Activated T-cell treated with anti-CD3 and anti-CD28 coated beads, Interleukin-2, amount 50 U/mL, for 4 hours (primary cell): ENCODE measurements around the gene SPTLC1. TPM values are rescaled to one million over a fixed set of nuclear protein-coding genes. Genes with fewer than 3 reads are reported as not detected.
"Not testable (repeated sequence)": the region's sequence is repeated elsewhere in the genome, so short reads cannot be mapped to it uniquely, and the experiment has no call there.

ENCODE experiments used
- ATAC-seq, 2 donors: fragments of 200-7000 bp; cut with Tn5 transposase; one replicate each; pipeline ENCODE4 v1.10.0; 2021
- DNase-seq: peaks from one replicate; pipeline ENCODE4 v3.0.0-alpha.2; 2020
- H3K27me3 Mint-ChIP-seq: one replicate; pipeline ENCODE4 v1.8.0; 2021; ENCODE audit warnings: low read depth, mixed read lengths
- H3K36me3 Mint-ChIP-seq: one replicate; pipeline ENCODE4 v1.8.0; 2022; ENCODE audit warnings: mixed read lengths; ENCODE audit not compliant: insufficient read depth
- H3K4me1 Mint-ChIP-seq: one replicate; pipeline ENCODE4 v1.8.0; 2021; ENCODE audit warnings: low read depth, mixed read lengths
- H3K4me3 Mint-ChIP-seq: one replicate; pipeline ENCODE4 v1.8.0; 2021; ENCODE audit warnings: mild to moderate bottlenecking, moderate library complexity, mixed read lengths
- H3K9me3 Mint-ChIP-seq: one replicate; pipeline ENCODE4 v1.8.0; 2021; ENCODE audit warnings: mixed read lengths
- total RNA-seq, 3 donors: library from RNA; stranded (reverse); gene quantifications; one replicate each; pipeline ENCODE4 v1.2.1, GENCODE V29; 2021

SPTLC1 gene, protein sequence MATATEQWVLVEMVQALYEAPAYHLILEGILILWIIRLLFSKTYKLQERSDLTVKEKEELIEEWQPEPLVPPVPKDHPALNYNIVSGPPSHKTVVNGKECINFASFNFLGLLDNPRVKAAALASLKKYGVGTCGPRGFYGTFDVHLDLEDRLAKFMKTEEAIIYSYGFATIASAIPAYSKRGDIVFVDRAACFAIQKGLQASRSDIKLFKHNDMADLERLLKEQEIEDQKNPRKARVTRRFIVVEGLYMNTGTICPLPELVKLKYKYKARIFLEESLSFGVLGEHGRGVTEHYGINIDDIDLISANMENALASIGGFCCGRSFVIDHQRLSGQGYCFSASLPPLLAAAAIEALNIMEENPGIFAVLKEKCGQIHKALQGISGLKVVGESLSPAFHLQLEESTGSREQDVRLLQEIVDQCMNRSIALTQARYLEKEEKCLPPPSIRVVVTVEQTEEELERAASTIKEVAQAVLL
- 10 to 100 TPM; 50.5 to 63.1 (median 54.3) TPM for total RNA-seq

DNA sequence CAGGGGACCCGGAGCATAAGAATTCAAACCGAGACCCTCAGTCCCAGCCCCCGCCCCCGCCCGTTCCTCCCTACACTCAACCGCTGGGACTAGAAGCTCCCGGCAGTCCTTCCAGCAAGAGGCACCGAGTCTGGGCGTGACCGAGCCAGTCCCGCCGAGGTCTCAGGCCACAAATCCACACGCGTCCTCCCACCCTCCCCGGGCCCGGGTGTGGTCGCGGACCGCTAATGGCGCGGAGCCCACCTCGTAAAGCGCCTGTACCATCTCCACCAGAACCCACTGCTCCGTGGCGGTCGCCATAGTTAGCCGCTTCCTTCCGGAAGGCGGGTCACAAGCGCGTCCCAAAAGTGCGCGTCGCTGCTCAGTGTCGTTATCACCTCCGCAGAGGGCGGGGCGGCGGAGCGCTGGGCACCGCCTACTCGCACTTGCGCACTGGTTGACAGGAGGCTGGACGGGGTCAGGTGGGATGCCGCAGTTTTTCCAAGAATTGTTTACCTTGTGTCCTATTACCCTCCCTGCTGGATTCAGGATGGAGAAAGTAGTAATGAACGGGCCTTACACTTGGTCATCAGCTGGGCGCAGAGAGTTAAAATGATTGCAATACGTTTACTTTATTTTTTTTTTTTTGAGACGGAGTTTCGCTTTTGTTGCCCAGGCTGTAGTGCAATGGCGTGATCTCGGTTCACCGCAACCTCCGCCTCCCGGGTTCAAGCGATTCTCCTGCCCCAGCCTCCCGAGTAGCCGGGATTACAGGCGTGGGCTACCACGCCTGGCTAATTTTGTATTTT, at the start of gene SPTLC1:
Gene SPTLC1, minus strand, starts transcription at position 343 of the 788 bp plus-strand sequence. Its CDS starts 43 bp downstream, at position 300.
- peak; percentile 93 for DNase-seq
- ATAC-seq, result peak; percentile 97 to 98
- peaks cover 31% of the 10 kb centered on the region for H3K4me1 Mint-ChIP-seq
- H3K36me3 Mint-ChIP-seq, result peaks cover 18% of the 10 kb centered on the region
- H3K27me3 Mint-ChIP-seq, result no peaks in the 10 kb centered on the region
- H3K4me3 Mint-ChIP-seq, result peak within 1 kb of the TSS; percentile 98
- H3K9me3 Mint-ChIP-seq, result no peaks in the 10 kb centered on the region

DNA sequence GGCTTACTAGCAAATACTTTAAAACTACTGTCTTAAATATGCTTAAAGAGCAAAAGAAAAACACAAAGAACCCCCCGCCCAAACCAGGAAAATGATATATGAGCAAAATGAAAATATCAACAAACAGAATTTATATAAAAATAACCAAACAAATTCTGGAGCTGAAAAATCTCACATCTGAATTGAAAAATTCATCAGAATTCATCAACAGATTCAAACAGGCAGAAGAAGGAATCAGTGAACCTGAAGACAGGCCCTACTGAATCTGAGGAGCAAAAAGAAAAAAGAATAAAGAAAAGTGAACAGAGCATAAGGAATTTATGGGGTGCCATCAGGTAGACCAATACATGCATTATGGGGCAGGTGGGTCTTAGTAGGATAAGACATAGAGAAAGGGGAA, 49.8 kb upstream of the SPTLC1 start:
- Mint-ChIP-seq H3K36me3 (peaks cover 2% of the 10 kb centered on the region), H3K9me3 (peaks cover 15% of the 10 kb centered on the region), H3K4me3 (no peak overlapping the region), H3K27me3 (peaks cover 8% of the 10 kb centered on the region), H3K4me1 (no peaks in the 10 kb centered on the region)
- ATAC-seq (no peak), DNase-seq (no peak)

DNA sequence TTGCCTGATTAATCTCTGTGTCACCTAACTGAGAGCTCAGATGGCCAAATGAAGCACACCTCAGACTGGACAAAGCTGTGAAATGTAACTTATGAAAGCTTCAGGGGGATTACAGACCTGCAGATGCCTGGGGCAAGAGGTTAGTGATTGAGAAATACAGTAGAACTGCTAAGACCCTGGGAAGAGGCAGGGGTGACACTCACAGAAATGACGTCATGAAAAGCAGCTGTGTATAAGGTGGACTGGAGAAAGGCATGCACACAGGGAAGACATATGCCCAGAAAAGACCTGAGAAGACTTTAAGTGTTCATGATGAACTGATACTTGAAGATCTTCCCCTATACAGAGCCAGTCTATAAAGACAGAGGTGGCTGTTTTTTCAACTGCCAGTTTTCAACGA, 49.3 kb upstream of the SPTLC1 start:
- peaks cover 2% of the 10 kb centered on the region for H3K36me3 Mint-ChIP-seq
- peaks cover 8% of the 10 kb centered on the region for H3K27me3 Mint-ChIP-seq
- peaks cover 15% of the 10 kb centered on the region for H3K9me3 Mint-ChIP-seq
- ATAC-seq, result no peak
- DNase-seq, result no peak
- H3K4me3 Mint-ChIP-seq, result no peak overlapping the region
- no peaks in the 10 kb centered on the region for H3K4me1 Mint-ChIP-seq

DNA sequence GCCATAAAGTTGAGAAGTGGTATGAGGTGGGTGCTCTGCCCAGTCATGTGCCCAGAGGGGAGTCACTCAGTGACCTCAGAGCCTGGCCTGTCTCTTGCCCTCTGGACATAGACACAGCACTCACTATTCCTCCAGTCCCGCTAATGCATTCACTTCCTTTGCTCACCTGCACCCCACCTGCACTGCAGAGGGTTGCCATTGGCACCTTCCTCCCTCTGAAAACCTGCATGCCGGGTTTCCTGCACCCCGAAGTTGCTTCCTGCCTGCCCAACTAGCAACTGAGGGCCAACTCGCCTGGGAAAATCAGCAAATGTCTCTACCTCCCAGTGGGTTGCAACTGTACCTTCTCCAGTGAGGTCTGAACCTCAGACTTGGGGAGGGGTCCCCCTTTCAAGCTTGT, 48.1 kb upstream of the SPTLC1 start:
- Mint-ChIP-seq H3K4me3 (no peak overlapping the region), H3K36me3 (peaks cover 2% of the 10 kb centered on the region), H3K27me3 (peaks cover 15% of the 10 kb centered on the region), H3K9me3 (peaks cover 15% of the 10 kb centered on the region), H3K4me1 (no peaks in the 10 kb centered on the region)
- ATAC-seq, result no peak
- no peak for DNase-seq

DNA sequence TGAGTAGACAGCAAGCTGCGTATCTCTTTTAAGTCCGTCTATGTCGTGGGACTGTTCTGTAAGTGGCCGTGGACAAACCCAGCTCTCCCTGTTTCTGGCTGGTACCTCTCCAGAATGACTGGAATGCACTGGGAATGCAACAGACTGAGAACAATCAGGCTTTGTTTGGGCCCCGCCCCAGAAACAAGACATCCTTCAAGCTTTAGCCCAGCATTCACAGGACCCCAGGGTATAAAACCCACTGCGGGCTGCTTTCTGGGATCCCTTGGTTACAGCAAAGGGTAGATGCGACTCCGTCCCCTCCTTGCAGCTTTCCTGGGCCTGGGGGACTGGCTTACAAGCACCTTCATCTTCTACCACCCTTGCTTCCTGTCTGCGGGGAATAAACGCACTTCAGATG, 45.6 kb upstream of the SPTLC1 start:
- no peak for ATAC-seq
- DNase-seq, result no peak
- no peak overlapping the region for H3K4me3 Mint-ChIP-seq
- peaks cover 2% of the 10 kb centered on the region for H3K36me3 Mint-ChIP-seq
- peaks cover 15% of the 10 kb centered on the region for H3K9me3 Mint-ChIP-seq
- H3K4me1 Mint-ChIP-seq, result no peaks in the 10 kb centered on the region
- peaks cover 17% of the 10 kb centered on the region for H3K27me3 Mint-ChIP-seq

DNA sequence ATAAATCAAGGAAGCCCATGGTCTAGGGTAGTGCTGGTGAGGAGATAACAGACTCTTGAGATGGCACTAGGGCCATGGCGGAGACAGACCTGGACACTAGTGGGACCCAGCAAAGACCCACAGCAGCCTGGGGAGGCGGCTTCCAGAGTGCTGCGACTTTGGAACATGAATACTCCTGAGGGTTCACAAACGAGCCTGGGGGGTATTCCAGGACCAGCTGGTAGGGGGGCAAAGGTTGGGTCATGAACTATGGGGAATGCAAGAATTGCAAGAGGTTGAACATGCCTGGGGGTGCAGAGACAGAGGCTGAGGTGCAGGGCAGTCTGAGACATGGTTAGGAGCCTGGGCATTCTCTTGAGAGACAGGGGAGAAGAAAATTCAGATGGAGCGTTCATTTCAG, 43.8 kb upstream of the SPTLC1 start:
- Mint-ChIP-seq H3K27me3 (peaks cover 20% of the 10 kb centered on the region), H3K4me3 (no peak overlapping the region), H3K36me3 (no peaks in the 10 kb centered on the region), H3K4me1 (no peaks in the 10 kb centered on the region), H3K9me3 (no peaks in the 10 kb centered on the region)
- DNase-seq, result no peak
- ATAC-seq, result no peak

DNA sequence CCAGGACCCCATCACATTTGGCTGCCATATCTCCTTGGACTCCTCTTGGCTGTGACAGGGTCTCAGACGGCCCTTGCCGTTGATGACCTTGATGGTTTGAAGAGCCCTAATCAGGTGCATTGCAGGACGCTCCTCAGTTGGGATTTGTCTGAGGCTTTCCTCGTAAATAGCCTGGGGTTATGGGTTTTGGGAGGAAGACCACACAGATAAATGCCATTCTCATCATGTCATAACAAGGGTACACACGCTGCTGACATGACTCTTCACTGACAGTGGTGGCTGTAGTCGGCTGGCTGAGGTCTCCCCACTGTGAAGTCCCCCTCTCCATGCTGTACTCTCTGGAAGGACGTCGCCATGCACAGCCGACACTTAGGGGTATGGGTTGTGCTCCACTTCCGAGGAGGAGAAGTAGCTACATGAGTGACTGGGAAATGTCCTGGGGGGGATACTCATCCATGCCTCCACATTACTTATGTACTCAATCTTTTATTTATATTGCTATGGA, 42.9 kb upstream of the SPTLC1 start:
- Mint-ChIP-seq H3K9me3 (no peaks in the 10 kb centered on the region), H3K36me3 (no peaks in the 10 kb centered on the region), H3K4me3 (no peak overlapping the region), H3K27me3 (peaks cover 20% of the 10 kb centered on the region), H3K4me1 (no peaks in the 10 kb centered on the region)
- ATAC-seq (no peak), DNase-seq (no peak)

DNA sequence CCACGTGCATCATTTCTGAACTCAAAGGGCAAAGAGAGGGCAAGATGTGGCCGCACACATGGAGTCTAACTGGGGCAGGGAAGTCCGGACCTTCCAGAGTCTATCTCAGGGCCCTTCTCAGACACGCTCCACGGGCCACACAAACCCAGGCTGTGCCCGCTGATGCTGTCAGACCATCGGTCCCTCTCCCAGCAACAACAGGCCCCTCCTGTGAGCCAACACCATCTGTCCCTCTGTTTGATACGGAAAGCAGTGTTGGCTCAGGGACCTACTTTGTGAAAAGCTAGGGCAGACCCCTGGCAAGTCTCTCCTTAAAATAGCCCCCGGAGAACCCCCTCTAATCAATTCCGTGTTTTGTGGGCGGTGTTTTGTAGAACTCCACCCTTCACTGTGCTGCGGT, 40.5 kb upstream of the SPTLC1 start:
- H3K9me3 Mint-ChIP-seq, DNase-seq, ATAC-seq, H3K4me3 Mint-ChIP-seq, H3K36me3 Mint-ChIP-seq, H3K4me1 Mint-ChIP-seq: not testable (repeated sequence)
- H3K27me3 Mint-ChIP-seq, result peaks cover 20% of the 10 kb centered on the region

DNA sequence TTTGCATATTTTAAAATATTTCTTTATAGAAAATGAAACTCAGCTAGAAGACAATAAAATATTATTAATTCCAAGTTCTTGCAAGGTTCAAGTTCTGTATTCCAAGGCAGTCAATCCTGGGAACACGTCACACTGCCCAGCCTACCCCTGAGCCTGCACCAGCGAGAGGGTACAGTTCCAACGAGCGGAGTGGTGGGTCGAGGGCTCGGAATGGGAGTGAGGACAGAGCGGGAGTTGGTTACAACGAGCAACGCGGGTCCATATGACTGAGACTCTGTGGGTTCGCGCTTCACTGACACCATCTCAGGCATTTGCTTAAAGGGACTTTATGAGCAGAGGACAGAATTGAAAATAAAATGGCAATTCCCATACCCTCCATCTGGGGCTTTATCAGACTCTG, 40.0 kb upstream of the SPTLC1 start:
- Mint-ChIP-seq H3K36me3 (no peaks in the 10 kb centered on the region), H3K27me3 (peaks cover 17% of the 10 kb centered on the region), H3K4me3 (no peak overlapping the region), H3K9me3 (no peaks in the 10 kb centered on the region), H3K4me1 (no peaks in the 10 kb centered on the region)
- no peak for ATAC-seq
- no peak for DNase-seq

DNA sequence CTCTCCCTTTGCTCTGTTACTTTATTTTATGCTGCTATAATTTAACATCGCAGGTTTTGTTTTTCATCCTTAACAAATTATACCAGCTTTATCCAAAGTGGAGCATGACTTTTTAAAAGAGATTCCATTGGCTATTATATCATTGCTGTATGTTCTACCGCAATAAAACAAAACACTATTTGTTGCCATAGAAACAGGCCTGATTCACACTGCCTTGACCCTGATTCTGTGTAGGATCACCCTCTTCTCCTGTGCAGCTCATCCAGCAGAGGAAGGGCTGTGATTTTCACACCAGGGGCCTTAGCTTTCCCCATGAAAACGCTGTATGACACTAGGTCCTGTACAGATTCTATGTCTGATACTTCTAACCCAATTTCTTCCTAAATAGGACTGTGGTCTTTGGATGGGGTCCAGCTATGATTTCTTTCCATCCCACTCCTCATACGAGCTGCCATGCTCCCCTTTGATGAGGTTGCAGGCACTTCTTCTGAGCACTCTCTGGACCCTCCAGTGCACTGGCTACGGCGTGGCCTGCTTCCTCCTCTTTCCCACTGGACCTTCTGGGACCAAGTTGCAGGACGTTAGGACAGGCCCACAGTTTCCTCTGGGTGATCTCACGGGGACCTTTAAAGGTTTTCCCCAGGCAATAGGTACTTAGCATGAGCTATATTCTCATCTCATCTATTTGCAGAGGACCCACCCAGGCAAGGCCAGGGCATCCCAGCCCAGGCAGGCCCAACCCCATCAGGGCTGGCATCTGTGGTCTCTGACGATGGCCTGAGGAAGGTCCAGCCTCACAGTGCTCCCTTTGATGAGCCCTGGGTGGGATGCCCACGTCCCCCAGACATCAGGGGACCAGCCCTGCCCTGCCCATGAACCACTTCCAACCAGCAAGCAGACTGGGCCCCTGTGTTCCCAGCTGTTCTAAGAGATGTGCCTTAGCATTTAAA, 38.5 kb upstream of the SPTLC1 start:
- ATAC-seq, H3K9me3 Mint-ChIP-seq, DNase-seq, H3K4me1 Mint-ChIP-seq, H3K4me3 Mint-ChIP-seq, H3K36me3 Mint-ChIP-seq: not testable (repeated sequence)
- H3K27me3 Mint-ChIP-seq, result peaks cover 11% of the 10 kb centered on the region

DNA sequence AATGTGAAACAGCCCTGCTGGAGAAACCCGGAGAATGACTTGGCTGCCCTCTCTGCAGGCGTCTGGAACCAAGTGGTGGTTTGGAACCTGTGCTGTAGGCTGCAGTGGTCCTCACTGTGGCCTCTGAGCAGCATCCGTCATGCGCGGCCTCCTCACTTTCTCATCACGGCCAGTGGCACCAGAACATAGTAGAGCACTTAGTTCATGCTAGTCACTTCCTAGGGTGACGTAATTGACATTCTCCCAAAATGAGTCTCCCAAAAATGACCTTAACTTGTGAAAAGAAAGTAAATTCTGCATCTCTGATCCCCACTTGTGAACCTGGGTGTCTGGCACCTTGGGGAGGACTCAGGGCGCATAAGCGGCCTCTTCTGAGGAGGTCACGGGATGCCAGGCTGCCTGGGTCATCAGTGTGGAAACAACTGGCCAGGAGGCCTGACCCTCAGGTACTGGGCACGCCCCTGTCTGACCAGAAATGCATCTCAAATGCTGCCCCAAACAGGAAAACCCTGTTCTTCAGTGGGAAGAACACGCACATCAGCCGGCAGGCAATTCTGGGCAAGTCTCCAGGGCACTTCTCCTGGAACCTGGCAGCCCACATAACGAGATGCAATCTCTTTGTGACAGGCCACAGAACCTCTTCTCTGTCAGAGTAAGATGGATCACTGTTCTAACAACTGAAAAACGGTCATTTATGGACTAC, 36.6 kb upstream of the SPTLC1 start:
- Mint-ChIP-seq H3K27me3 (peaks cover 10% of the 10 kb centered on the region), H3K9me3 (no peaks in the 10 kb centered on the region), H3K4me3 (no peak overlapping the region), H3K36me3 (no peaks in the 10 kb centered on the region), H3K4me1 (no peaks in the 10 kb centered on the region)
- no peak for DNase-seq
- ATAC-seq, result no peak

DNA sequence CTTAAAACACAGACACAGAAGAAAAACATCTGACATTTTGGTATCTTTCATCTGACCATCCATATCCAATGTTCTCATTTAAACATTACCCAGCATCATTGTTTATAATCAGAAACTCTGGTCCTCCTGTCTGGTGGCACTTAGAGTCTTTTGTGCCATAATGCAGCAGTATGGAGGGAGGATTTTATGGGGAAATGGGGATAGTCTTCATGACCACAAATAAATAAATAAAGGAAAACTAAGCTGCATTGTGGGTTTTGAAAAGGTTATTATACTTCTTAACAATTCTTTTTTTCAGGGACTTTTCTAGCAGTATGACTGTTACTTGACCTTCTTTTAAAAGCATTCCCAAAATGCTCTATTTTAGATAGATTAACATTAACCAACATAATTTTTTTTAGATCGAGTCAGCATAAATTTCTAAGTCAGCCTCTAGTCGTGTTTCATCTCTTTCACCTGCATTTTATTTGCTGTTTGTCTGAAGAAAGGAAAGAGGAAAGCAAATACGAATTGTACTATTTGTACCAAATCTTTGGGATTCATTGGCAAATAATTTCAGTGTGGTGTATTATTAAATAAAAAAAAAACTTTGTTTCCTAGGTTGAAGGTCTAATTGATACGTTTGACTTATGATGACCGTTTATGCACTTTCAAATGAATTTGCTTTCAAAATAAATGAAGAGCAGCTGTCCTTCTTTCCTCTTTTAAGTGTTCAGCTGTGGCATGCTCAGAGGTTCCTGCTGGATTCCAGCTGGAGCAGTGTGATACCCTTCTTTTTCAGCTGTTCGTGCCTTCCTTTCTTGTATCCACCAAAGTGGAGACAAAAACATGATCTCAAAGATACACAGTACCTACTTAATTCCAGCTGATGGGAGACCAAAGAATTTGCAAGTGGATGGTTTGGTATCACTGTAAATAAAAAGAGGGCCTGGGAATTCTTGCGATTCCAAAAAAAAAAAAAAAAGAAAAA, 35.6 kb upstream of the SPTLC1 start:
- not testable (repeated sequence) for ATAC-seq, H3K36me3 Mint-ChIP-seq, DNase-seq, H3K4me3 Mint-ChIP-seq, H3K4me1 Mint-ChIP-seq, H3K9me3 Mint-ChIP-seq
- H3K27me3 Mint-ChIP-seq, result peaks cover 17% of the 10 kb centered on the region

DNA sequence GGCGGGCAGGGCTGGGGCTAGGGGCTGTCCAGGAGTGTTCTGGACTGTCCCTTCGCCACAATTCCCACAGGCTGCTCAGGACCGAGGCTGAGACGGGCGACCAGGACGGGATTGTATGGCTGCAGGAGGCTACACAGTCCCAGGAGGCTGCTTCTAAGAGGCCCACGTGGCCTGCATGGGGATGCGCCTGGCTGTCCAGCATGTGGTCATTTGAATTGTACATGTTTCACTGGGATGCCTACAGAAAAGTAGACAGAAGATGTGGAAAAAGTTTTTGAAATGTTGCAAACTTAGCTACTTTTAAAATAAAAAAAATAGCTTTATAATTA, 32.6 kb upstream of the SPTLC1 start:
- peaks cover 30% of the 10 kb centered on the region for H3K27me3 Mint-ChIP-seq
- H3K9me3 Mint-ChIP-seq, result no peaks in the 10 kb centered on the region
- ATAC-seq, result no peak
- DNase-seq, result no peak
- no peaks in the 10 kb centered on the region for H3K36me3 Mint-ChIP-seq
- H3K4me1 Mint-ChIP-seq, result no peaks in the 10 kb centered on the region
- no peak overlapping the region for H3K4me3 Mint-ChIP-seq
